Fibroblast of the conjunctiva (primary cell): Measurements from ENCODE around the gene ITPRIPL2.

ENCODE experiments used
- DNase-seq: peaks from one replicate; pipeline ENCODE4 v3.0.0-alpha.2; 2010; ENCODE audit warnings: low read depth

The ITPRIPL2 gene

GRCh38 chr16:19142939-19143598 is 29.3 kb downstream of the ITPRIPL2 start:
- DNase-seq, result no peak

- DNase-seq, result no peak
Observed at GRCh38 chr16:19143599-19143956, 29.8 kb downstream of the ITPRIPL2 start.

GRCh38 chr16:19145010-19145409 is 31.2 kb downstream of the ITPRIPL2 start:
- no peak for DNase-seq

GRCh38 chr16:19147126-19147525 is 33.4 kb downstream of the ITPRIPL2 start:
- no peak for DNase-seq

- no peak for DNase-seq
Observed at GRCh38 chr16:19147627-19148026, 33.9 kb downstream of the ITPRIPL2 start.

- no peak for DNase-seq
Observed at GRCh38 chr16:19148189-19148588, 34.4 kb downstream of the ITPRIPL2 start.

- DNase-seq, result no peak
Observed at GRCh38 chr16:19151310-19151709, 37.5 kb downstream of the ITPRIPL2 start.

- DNase-seq, result no peak
Observed at GRCh38 chr16:19152042-19152441, 38.3 kb downstream of the ITPRIPL2 start.

GRCh38 chr16:19153876-19154275 is 40.1 kb downstream of the ITPRIPL2 start:
- no peak for DNase-seq

- DNase-seq, result no peak
Observed at GRCh38 chr16:19162085-19162484, 48.3 kb downstream of the ITPRIPL2 start.

- DNase-seq, result no peak
Observed at GRCh38 chr16:19163215-19163614, 49.5 kb downstream of the ITPRIPL2 start.

GRCh38 chr16:19164285-19164684 is 50.5 kb downstream of the ITPRIPL2 start:
- no peak for DNase-seq

GRCh38 chr16:19165101-19165500 is 51.3 kb downstream of the ITPRIPL2 start:
- DNase-seq, result no peak

- no peak for DNase-seq
Observed at GRCh38 chr16:19166500-19166899, 52.7 kb downstream of the ITPRIPL2 start.

- peak; percentile 16 for DNase-seq
Observed at GRCh38 chr16:19167710-19168370, 54.1 kb downstream of the ITPRIPL2 start, which contains the start of gene SYT17. SYT17 (plus strand) TSS chr16:19168240; CDS start chr16:19168647, 407 bp downstream.

GRCh38 chr16:19168371-19169081 is 54.8 kb downstream of the ITPRIPL2 start:
- DNase-seq, result no peak

- no peak for DNase-seq
Observed at GRCh38 chr16:19169082-19169639, 55.4 kb downstream of the ITPRIPL2 start.

- DNase-seq, result no peak
Observed at GRCh38 chr16:19170043-19170655, 56.4 kb downstream of the ITPRIPL2 start.
